ENCODE data around the gene MEIS3.
"Not testable (repeated sequence)": the region's sequence is repeated elsewhere in the genome, so short reads cannot be mapped to it uniquely, and the experiment has no call there.

MEIS3 gene

GRCh38 chr19:47411696-47412095, 7.6 kb downstream of the MEIS3 start:
- not testable (repeated sequence) for H3K36me3 Mint-ChIP-seq, H3K4me1 Mint-ChIP-seq, H3K27ac Mint-ChIP-seq, H3K4me3 Mint-ChIP-seq, H3K9me3 Mint-ChIP-seq
- H3K27me3 Mint-ChIP-seq = peaks cover 27% of the 10 kb centered on the region

- H3K36me3 Mint-ChIP-seq = no peaks in the 10 kb centered on the region
- no peak overlapping the region for H3K27ac Mint-ChIP-seq
- H3K27me3 Mint-ChIP-seq = peaks cover 29% of the 10 kb centered on the region
- no peaks in the 10 kb centered on the region for H3K4me1 Mint-ChIP-seq
- no peaks in the 10 kb centered on the region for H3K9me3 Mint-ChIP-seq
- H3K4me3 Mint-ChIP-seq = no peak overlapping the region
Observed at GRCh38 chr19:47411101-47411500, 8.2 kb downstream of the MEIS3 start.

- peaks cover 37% of the 10 kb centered on the region for H3K27me3 Mint-ChIP-seq
- H3K4me3 Mint-ChIP-seq = no peak overlapping the region
- peaks cover 2% of the 10 kb centered on the region for H3K36me3 Mint-ChIP-seq
- no peak overlapping the region for H3K27ac Mint-ChIP-seq
- no peaks in the 10 kb centered on the region for H3K9me3 Mint-ChIP-seq
- no peaks in the 10 kb centered on the region for H3K4me1 Mint-ChIP-seq
Observed at GRCh38 chr19:47408156-47408938, 11.0 kb downstream of the MEIS3 start.

- no peak overlapping the region for H3K27ac Mint-ChIP-seq
- H3K4me3 Mint-ChIP-seq = no peak overlapping the region
- peaks cover 2% of the 10 kb centered on the region for H3K36me3 Mint-ChIP-seq
- H3K27me3 Mint-ChIP-seq = peaks cover 37% of the 10 kb centered on the region
- no peaks in the 10 kb centered on the region for H3K9me3 Mint-ChIP-seq
- no peaks in the 10 kb centered on the region for H3K4me1 Mint-ChIP-seq
Observed at GRCh38 chr19:47407417-47407774, 11.9 kb downstream of the MEIS3 start.

- H3K27me3 Mint-ChIP-seq = peaks cover 37% of the 10 kb centered on the region
- no peak overlapping the region for H3K27ac Mint-ChIP-seq
- no peaks in the 10 kb centered on the region for H3K9me3 Mint-ChIP-seq
- H3K4me1 Mint-ChIP-seq = no peaks in the 10 kb centered on the region
- H3K36me3 Mint-ChIP-seq = peaks cover 2% of the 10 kb centered on the region
- H3K4me3 Mint-ChIP-seq = no peak overlapping the region
Observed at GRCh38 chr19:47406711-47407416, 12.5 kb downstream of the MEIS3 start.

- Mint-ChIP-seq H3K27me3 (peaks cover 37% of the 10 kb centered on the region), H3K9me3 (no peaks in the 10 kb centered on the region), H3K36me3 (peaks cover 2% of the 10 kb centered on the region), H3K27ac (no peak overlapping the region), H3K4me1 (no peaks in the 10 kb centered on the region), H3K4me3 (no peak overlapping the region)
Observed at GRCh38 chr19:47405854-47406417, 13.4 kb downstream of the MEIS3 start.

- Mint-ChIP-seq H3K9me3 (no peaks in the 10 kb centered on the region), H3K4me1 (no peaks in the 10 kb centered on the region), H3K27ac (no peak overlapping the region), H3K4me3 (no peak overlapping the region), H3K27me3 (peaks cover 37% of the 10 kb centered on the region), H3K36me3 (peaks cover 2% of the 10 kb centered on the region)
Observed at GRCh38 chr19:47405197-47405550, 14.2 kb downstream of the MEIS3 start.

- no peaks in the 10 kb centered on the region for H3K4me1 Mint-ChIP-seq
- H3K9me3 Mint-ChIP-seq = no peaks in the 10 kb centered on the region
- H3K36me3 Mint-ChIP-seq = peaks cover 2% of the 10 kb centered on the region
- H3K27me3 Mint-ChIP-seq = peaks cover 37% of the 10 kb centered on the region
- no peak overlapping the region for H3K4me3 Mint-ChIP-seq
- H3K27ac Mint-ChIP-seq = no peak overlapping the region
Observed at GRCh38 chr19:47404334-47405196, 14.8 kb downstream of the MEIS3 start.

GRCh38 chr19:47402504-47402903, 16.8 kb downstream of the MEIS3 start:
- Mint-ChIP-seq H3K36me3 (peaks cover 2% of the 10 kb centered on the region), H3K9me3 (no peaks in the 10 kb centered on the region), H3K4me3 (no peak overlapping the region), H3K27me3 (peaks cover 26% of the 10 kb centered on the region), H3K27ac (no peak overlapping the region), H3K4me1 (no peaks in the 10 kb centered on the region)

GRCh38 chr19:47398707-47399597, 20.4 kb downstream of the MEIS3 start:
- H3K27me3 Mint-ChIP-seq = peaks cover 6% of the 10 kb centered on the region
- no peak overlapping the region for H3K4me3 Mint-ChIP-seq

GRCh38 chr19:47391510-47392223, 27.7 kb downstream of the MEIS3 start:
- Mint-ChIP-seq H3K27ac (peak overlapping the region; percentile 30), H3K9me3 (no peaks in the 10 kb centered on the region), H3K36me3 (no peaks in the 10 kb centered on the region), H3K4me3 (no peak overlapping the region), H3K27me3 (peaks cover 5% of the 10 kb centered on the region), H3K4me1 (no peaks in the 10 kb centered on the region)

More at GRCh38 chr19:47398707-47399597, 20.4 kb downstream of the MEIS3 start:
- Mint-ChIP-seq H3K9me3 (no peaks in the 10 kb centered on the region), H3K27ac (no peak overlapping the region), H3K36me3 (no peaks in the 10 kb centered on the region), H3K4me1 (no peaks in the 10 kb centered on the region)

- no peaks in the 10 kb centered on the region for H3K4me1 Mint-ChIP-seq
- no peaks in the 10 kb centered on the region for H3K36me3 Mint-ChIP-seq
- no peaks in the 10 kb centered on the region for H3K9me3 Mint-ChIP-seq
- no peak overlapping the region for H3K27ac Mint-ChIP-seq
- H3K27me3 Mint-ChIP-seq = peaks cover 5% of the 10 kb centered on the region
- H3K4me3 Mint-ChIP-seq = no peak overlapping the region
Observed at GRCh38 chr19:47390533-47391488, 28.5 kb downstream of the MEIS3 start.

GRCh38 chr19:47389150-47389556, 30.2 kb downstream of the MEIS3 start:
- no peaks in the 10 kb centered on the region for H3K9me3 Mint-ChIP-seq
- no peaks in the 10 kb centered on the region for H3K4me1 Mint-ChIP-seq
- H3K27me3 Mint-ChIP-seq = peaks cover 5% of the 10 kb centered on the region
- no peak overlapping the region for H3K27ac Mint-ChIP-seq
- H3K4me3 Mint-ChIP-seq = no peak overlapping the region
- no peaks in the 10 kb centered on the region for H3K36me3 Mint-ChIP-seq
